Stomach smooth muscle (tissue), 2 donors: ENCODE measurements around the gene APH1A.
"Not testable (repeated sequence)": the region's sequence is repeated elsewhere in the genome, so short reads cannot be mapped to it uniquely, and the experiment has no call there.

ENCODE experiments used
- H3K27ac ChIP-seq: one replicate; pipeline ENCODE4 v1.7.0; 2013; ENCODE audit warnings: mild to moderate bottlenecking, low read length, inconsistent platforms
- H3K27me3 ChIP-seq, 2 donors: one replicate each; pipeline ENCODE4 v1.7.0; 2013; ENCODE audit warnings: low read length in 2 of 2; ENCODE audit not compliant: insufficient read depth in 2 of 2, control insufficient read depth in 1 of 2
- H3K36me3 ChIP-seq, 2 donors: one replicate each; pipeline ENCODE4 v1.7.0; 2013; ENCODE audit warnings: low read length in 2 of 2; ENCODE audit not compliant: control insufficient read depth in 2 of 2, insufficient read depth in 2 of 2
- H3K4me1 ChIP-seq: one replicate; pipeline ENCODE4 v1.7.0; 2013; ENCODE audit warnings: low read length; ENCODE audit not compliant: control insufficient read depth, insufficient read depth
- H3K4me3 ChIP-seq, 2 donors: one replicate each; pipeline ENCODE4 v1.7.0; 2013; ENCODE audit warnings: low read length in 2 of 2
- H3K9ac ChIP-seq, 2 donors: one replicate each; pipeline ENCODE4 v1.7.0; 2013; ENCODE audit warnings: low read length in 2 of 2, mild to moderate bottlenecking in 1 of 2
- H3K9me3 ChIP-seq, 2 donors: one replicate each; pipeline ENCODE4 v1.7.0; 2013; ENCODE audit warnings: low read length in 2 of 2; ENCODE audit not compliant: control insufficient read depth in 2 of 2
- donor health status: healthy.
- donor health status: Pancreatic carcinoma.

Gene APH1A

GRCh38 chr1:150233359-150234308 lies 35.2 kb downstream of the APH1A start:
- Histone ChIP-seq H3K9me3 (no peaks in the 10 kb centered on the region), H3K27me3 (no peaks in the 10 kb centered on the region), H3K36me3 (no peaks in the 10 kb centered on the region), H3K27ac (peak overlapping the region; percentile 96), H3K9ac (peak overlapping the region; percentile 93 to 95), H3K4me3 (peak overlapping the region; percentile 86 to 92), H3K4me1 (peaks cover 13% of the 10 kb centered on the region)

GRCh38 chr1:150232921-150233320 lies 35.9 kb downstream of the APH1A start:
- H3K9ac ChIP-seq, H3K27ac ChIP-seq, H3K27me3 ChIP-seq, H3K9me3 ChIP-seq, H3K36me3 ChIP-seq, H3K4me3 ChIP-seq: not testable (repeated sequence)
- peaks cover 13% of the 10 kb centered on the region for H3K4me1 ChIP-seq

- not testable (repeated sequence) for H3K9ac ChIP-seq, H3K9me3 ChIP-seq, H3K4me3 ChIP-seq, H3K27me3 ChIP-seq, H3K27ac ChIP-seq, H3K4me1 ChIP-seq
- H3K36me3 ChIP-seq, result peaks cover 10 to 16% of the 10 kb centered on the region in 2 donors
These were observed 40.6 kb downstream of the APH1A start for GRCh38 chr1:150228246-150228645.

GRCh38 chr1:150227228-150227627 lies 41.6 kb downstream of the APH1A start:
- H3K4me3 ChIP-seq, result no peak overlapping the region
- no peaks in the 10 kb centered on the region for H3K27me3 ChIP-seq
- H3K4me1 ChIP-seq, result no peaks in the 10 kb centered on the region
- no peaks in the 10 kb centered on the region for H3K9me3 ChIP-seq
- H3K9ac ChIP-seq, result no peak overlapping the region
- H3K27ac ChIP-seq, result no peak overlapping the region
- peaks cover 10 to 16% of the 10 kb centered on the region in 2 donors for H3K36me3 ChIP-seq

GRCh38 chr1:150226486-150226885 lies 42.3 kb downstream of the APH1A start:
- peaks cover 10 to 16% of the 10 kb centered on the region in 2 donors for H3K36me3 ChIP-seq

GRCh38 chr1:150225546-150225945 lies 43.3 kb downstream of the APH1A start:
- Histone ChIP-seq H3K27ac (no peak overlapping the region), H3K4me1 (no peaks in the 10 kb centered on the region), H3K4me3 (no peak overlapping the region), H3K27me3 (no peaks in the 10 kb centered on the region), H3K9me3 (no peaks in the 10 kb centered on the region), H3K36me3 (peaks cover 12 to 17% of the 10 kb centered on the region in 2 donors), H3K9ac (no peak overlapping the region)

More at GRCh38 chr1:150226486-150226885, 42.3 kb downstream of the APH1A start:
- no peaks in the 10 kb centered on the region for H3K27me3 ChIP-seq
- no peaks in the 10 kb centered on the region for H3K4me1 ChIP-seq
- no peak overlapping the region for H3K4me3 ChIP-seq
- no peaks in the 10 kb centered on the region for H3K9me3 ChIP-seq
- no peak overlapping the region for H3K27ac ChIP-seq
- H3K9ac ChIP-seq, result no peak overlapping the region

GRCh38 chr1:150224983-150225382 lies 43.8 kb downstream of the APH1A start:
- Histone ChIP-seq H3K27me3 (no peaks in the 10 kb centered on the region), H3K27ac (no peak overlapping the region), H3K9ac (no peak overlapping the region), H3K9me3 (no peaks in the 10 kb centered on the region), H3K36me3 (peaks cover 12 to 20% of the 10 kb centered on the region in 2 donors), H3K4me1 (no peaks in the 10 kb centered on the region), H3K4me3 (no peak overlapping the region)

GRCh38 chr1:150221552-150221951 lies 47.3 kb downstream of the APH1A start:
- peaks cover 10 to 20% of the 10 kb centered on the region in 2 donors for H3K36me3 ChIP-seq
- no peak overlapping the region for H3K9ac ChIP-seq
- H3K27ac ChIP-seq, result no peak overlapping the region
- H3K4me3 ChIP-seq, result no peak overlapping the region
- H3K27me3 ChIP-seq, result no peaks in the 10 kb centered on the region
- no peaks in the 10 kb centered on the region for H3K4me1 ChIP-seq
- no peaks in the 10 kb centered on the region for H3K9me3 ChIP-seq

- H3K9ac ChIP-seq, H3K27ac ChIP-seq, H3K36me3 ChIP-seq, H3K27me3 ChIP-seq, H3K4me3 ChIP-seq, H3K9me3 ChIP-seq, H3K4me1 ChIP-seq: not testable (repeated sequence)
These were observed 53.0 kb downstream of the APH1A start for GRCh38 chr1:150215855-150216254.
